ENCODE results near the gene REEP1.

REEP1 gene

GRCh38 chr2:86366651-86367498, 29.4 kb upstream of the REEP1 start:
- H3K4me3 ChIP-seq = no peak overlapping the region
- H3K27ac ChIP-seq = no peak overlapping the region
- TF ChIP-seq CTCF (IDR thresholded peaks at IDR 0.05) = no peak
- no peak for DNase-seq (ENCODE audit: low spot score)

- DNase-seq (ENCODE audit: low spot score) = no peak
- no peak for TF ChIP-seq CTCF (IDR thresholded peaks at IDR 0.05)
Observed at GRCh38 chr2:86364894-86365293, 27.5 kb upstream of the REEP1 start.

GRCh38 chr2:86360776-86361175, 23.4 kb upstream of the REEP1 start:
- H3K27ac ChIP-seq = no peak overlapping the region
- no peak for DNase-seq (ENCODE audit: low spot score)
- H3K4me3 ChIP-seq = no peak overlapping the region
- TF ChIP-seq CTCF (IDR thresholded peaks at IDR 0.05) = no peak

More at GRCh38 chr2:86364894-86365293, 27.5 kb upstream of the REEP1 start:
- H3K27ac ChIP-seq = no peak overlapping the region
- no peak overlapping the region for H3K4me3 ChIP-seq

- no peak overlapping the region for H3K27ac ChIP-seq
- no peak for TF ChIP-seq CTCF (IDR thresholded peaks at IDR 0.05)
- no peak for DNase-seq (ENCODE audit: low spot score)
- no peak overlapping the region for H3K4me3 ChIP-seq
Observed at GRCh38 chr2:86358957-86359356, 21.5 kb upstream of the REEP1 start.

- no peak for TF ChIP-seq CTCF (IDR thresholded peaks at IDR 0.05)
- Histone ChIP-seq H3K27ac (no peak overlapping the region), H3K4me3 (no peak overlapping the region)
- no peak for DNase-seq (ENCODE audit: low spot score)
Observed at GRCh38 chr2:86357392-86357963, 20.1 kb upstream of the REEP1 start.

- DNase-seq (ENCODE audit: low spot score) = no peak
- no peak overlapping the region for H3K27ac ChIP-seq
- TF ChIP-seq CTCF (IDR thresholded peaks at IDR 0.05) = no peak
- H3K4me3 ChIP-seq = no peak overlapping the region
Observed at GRCh38 chr2:86352727-86353221, 15.3 kb upstream of the REEP1 start.

All from coronary artery (tissue), 2 donors.